Cardiac ventricle fibroblast (primary cell): ENCODE measurements around the gene SMIM9. TPM values are rescaled to one million over a fixed set of nuclear protein-coding genes. Genes with fewer than 3 reads are reported as not detected.

Experiments used
- total RNA-seq: library from RNA; depleted of rRNA; stranded (reverse); fragments of >200 nt; gene quantifications from 2 replicates; pipeline ENCODE4 v1.2.3, GENCODE V29; 2015

SMIM9 gene
- total RNA-seq: not detected in 2 replicates

DNA sequence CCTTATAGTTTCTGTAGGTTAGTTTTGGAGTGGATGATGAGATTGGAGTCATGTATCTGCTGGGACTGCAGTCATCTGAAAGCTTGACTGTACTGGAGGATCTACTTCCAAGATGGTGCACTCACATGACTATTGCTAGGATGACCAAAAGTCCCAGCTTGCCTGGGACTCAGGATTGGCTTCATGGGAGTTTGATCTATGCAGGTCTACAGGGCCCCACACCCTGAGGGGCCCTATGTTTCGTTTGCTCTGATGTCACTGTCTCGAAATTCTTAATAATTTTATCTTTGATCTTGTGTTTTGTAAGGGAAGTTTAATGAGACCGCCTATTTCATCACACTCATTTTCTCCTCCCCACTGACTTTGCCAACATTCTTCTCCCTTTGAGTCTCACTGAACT lies at the start of gene SMIM9:
TSS of gene SMIM9 (minus strand) at position 101 of the 400 bp plus-strand sequence. CDS start 3,806 bp downstream, outside the sequence.

DNA sequence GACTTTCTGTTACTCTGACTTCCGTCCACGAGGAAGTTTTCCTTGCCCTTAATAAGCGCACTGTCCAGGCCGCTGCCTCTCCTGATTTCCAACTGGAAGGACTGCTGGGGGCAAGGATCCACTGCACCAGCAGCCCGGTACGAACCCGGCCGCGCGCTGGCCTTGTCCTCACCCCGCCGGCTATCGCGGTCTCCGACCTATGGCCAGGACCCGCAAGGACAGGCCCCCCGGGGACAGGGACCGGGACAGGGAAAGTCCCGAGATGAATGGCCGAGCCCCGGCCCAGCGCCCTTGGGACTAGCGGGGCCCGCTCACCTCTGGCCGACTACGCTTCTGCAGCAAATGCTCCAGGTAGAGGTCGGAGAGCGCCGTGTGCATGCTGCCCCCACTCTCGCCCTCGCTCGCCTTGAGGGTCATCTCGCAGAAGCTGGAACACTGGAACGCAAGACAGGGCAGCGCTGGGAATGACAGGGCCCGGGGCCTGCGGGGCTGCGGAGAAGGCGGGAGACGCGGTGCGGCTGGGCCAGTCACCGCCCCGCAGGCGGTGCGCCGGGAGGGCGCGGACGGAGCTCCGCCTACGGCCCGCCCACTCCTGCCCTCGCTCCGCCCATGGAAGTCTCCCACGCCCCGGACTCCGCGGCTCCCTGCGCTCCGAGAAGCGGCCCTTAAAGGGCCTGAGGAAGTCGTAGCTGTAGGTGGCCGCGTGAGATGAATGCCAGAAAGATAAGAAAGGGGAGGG lies 29.3 kb downstream of the SMIM9 start, which contains the start of gene MPP1:
TSS of gene MPP1 (minus strand) at position 529 of the 739 bp plus-strand sequence. CDS start at position 417, 112 bp downstream.

Other genes starting within 250 kb of the SMIM9 start
- gene CTAG1A, start 249.5 kb downstream of the SMIM9 start, total RNA-seq: not detected in 2 replicates
- not detected in 2 replicates for gene CTAG1B, start 215.4 kb downstream of the SMIM9 start, total RNA-seq
- not detected in 2 replicates for gene CTAG2, start 181.1 kb downstream of the SMIM9 start, total RNA-seq
- 2.9 and 3.4 TPM in 2 replicates for gene GAB3, start 83.6 kb downstream of the SMIM9 start, total RNA-seq
- 21.2 and 25.7 TPM in 2 replicates for gene DKC1, start 71.8 kb downstream of the SMIM9 start, total RNA-seq
- 23.8 and 26.8 TPM in 2 replicates for gene MPP1, start 29.2 kb downstream of the SMIM9 start, total RNA-seq
- gene F8A1, start 51.7 kb upstream of the SMIM9 start, total RNA-seq: 18.8 and 25.0 TPM in 2 replicates
- gene F8, start 188.1 kb upstream of the SMIM9 start, total RNA-seq: 12.7 and 15.0 TPM in 2 replicates
- 86.2 and 119 TPM in 2 replicates for gene FUNDC2, start 192.2 kb upstream of the SMIM9 start, total RNA-seq
- gene CMC4, start 236.5 kb upstream of the SMIM9 start, total RNA-seq: 27.2 and 31.1 TPM in 2 replicates
- gene MTCP1, start 236.5 kb upstream of the SMIM9 start, total RNA-seq: 4.0 and 13.6 TPM in 2 replicates
- gene BRCC3, start 236.8 kb upstream of the SMIM9 start, total RNA-seq: 14.6 and 15.1 TPM in 2 replicates